AG09319 (cell line): ENCODE results near the gene ANKRD12.
A peak's percentile ranks its signal among the peaks of the same experiment; 100 is the strongest.

Experiments used
- DNase-seq: peaks from one replicate; pipeline ENCODE4 v3.0.0-alpha.2; 2010; ENCODE audit warnings: low read depth; ENCODE audit errors: extremely low read depth
- TF ChIP-seq, protein P1 (sequence below): IDR thresholded peaks from 2 replicates; pipeline ENCODE4 v1.5.1; 2011; ENCODE audit warnings: low read depth, mild to moderate bottlenecking, inconsistent platforms, low read length, moderate library complexity

Gene ANKRD12

DNA sequence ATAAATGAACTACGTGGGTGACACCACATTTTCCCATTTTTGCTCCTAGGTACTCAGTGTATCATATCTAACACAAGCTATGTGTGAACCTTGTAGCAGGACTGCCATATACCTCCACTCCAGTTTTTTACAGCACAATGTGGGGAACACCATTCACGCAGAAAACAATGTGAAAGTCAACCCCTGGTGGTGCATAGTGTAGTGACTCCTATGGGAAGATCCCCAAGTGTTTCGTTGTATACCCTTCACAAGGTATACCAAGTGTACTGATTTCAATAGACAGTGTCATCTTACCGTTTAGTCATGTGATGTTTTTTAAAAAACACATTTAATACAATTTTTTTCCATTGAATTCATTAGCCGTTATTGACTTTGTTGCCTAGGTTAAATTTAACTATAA, 68.1 kb downstream of the ANKRD12 start:
- TF ChIP-seq, protein P1, sequence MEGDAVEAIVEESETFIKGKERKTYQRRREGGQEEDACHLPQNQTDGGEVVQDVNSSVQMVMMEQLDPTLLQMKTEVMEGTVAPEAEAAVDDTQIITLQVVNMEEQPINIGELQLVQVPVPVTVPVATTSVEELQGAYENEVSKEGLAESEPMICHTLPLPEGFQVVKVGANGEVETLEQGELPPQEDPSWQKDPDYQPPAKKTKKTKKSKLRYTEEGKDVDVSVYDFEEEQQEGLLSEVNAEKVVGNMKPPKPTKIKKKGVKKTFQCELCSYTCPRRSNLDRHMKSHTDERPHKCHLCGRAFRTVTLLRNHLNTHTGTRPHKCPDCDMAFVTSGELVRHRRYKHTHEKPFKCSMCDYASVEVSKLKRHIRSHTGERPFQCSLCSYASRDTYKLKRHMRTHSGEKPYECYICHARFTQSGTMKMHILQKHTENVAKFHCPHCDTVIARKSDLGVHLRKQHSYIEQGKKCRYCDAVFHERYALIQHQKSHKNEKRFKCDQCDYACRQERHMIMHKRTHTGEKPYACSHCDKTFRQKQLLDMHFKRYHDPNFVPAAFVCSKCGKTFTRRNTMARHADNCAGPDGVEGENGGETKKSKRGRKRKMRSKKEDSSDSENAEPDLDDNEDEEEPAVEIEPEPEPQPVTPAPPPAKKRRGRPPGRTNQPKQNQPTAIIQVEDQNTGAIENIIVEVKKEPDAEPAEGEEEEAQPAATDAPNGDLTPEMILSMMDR: no peak
- no peak for DNase-seq

DNA sequence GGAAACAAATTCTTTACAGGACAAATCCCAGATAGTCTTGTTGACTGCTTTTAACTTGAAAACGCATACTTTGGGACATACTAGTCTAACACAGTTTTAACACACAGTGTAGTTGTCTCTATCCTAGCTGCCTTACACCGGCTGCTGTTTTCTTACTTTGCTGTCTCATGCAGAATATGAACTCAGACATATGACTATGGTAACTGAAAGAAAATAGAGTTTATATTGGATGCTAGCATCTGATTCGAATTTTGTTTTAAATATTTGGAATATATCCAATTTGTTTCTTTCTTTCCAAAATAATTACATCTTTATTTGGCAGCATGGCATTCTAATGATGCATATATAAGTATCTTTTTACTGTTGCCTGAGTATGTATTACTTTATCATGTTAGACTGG, 69.8 kb downstream of the ANKRD12 start:
- peak; percentile 3 for DNase-seq
- TF ChIP-seq, protein P1: no peak

DNA sequence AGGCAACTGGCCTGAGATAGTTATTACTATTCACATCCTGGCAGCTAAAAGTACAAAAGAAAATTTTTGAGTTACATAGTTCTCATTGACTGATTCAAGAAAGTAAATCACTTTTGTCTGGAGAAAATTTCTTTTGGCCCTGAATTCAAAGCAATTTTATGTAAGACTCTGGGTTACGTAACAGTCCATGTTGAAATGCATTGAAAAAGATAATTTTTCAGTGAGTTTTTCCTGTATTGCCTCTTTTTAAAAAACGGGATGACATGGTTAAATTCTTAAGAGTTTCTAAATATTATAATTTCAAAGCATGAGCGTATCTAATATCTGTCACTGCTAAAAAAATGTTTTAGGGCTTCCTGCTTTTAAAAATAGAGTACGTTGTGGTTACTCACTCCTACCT, 72.7 kb downstream of the ANKRD12 start:
- TF ChIP-seq, protein P1: no peak

DNA sequence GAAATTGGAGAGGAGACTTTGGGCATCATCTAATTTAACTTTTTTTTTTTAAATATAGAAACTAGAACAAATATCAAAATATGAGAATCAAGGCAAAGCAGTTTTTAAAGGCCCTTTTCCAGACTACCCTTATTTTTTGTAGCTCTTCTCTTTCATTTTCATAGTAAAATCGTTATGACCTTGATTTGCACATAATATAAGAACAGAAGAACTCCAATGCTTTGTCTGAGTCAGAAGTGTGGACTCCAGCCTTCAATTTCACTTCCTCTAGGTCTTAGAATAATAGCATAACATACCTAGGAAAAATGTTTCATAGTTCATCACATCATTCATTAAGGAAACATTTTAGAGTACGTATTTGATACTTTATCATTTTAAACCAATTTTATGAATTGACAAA, 74.4 kb downstream of the ANKRD12 start:
- DNase-seq: no peak
- TF ChIP-seq, protein P1: no peak

More for the DNA sequence above, 72.7 kb downstream of the ANKRD12 start:
- DNase-seq: peak; percentile 5

DNA sequence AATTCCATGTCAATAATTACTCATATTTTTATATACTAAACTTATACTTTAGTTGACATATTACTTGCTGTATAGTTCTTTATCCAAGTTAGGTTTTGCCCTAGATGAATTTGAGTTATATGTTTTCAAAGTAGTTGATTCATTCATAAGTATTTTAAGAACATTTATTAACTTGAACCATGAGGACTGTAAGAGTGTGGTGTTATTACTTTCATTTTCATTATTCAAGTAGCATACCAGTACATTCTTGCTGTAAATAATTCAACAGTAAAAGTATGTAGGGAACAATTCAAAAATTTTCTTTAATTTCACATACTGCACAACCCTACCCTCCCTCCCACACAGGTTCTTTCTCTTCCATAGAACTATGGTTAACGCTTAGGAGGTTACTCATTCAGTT, 75.4 kb downstream of the ANKRD12 start:
- TF ChIP-seq, protein P1: no peak
- DNase-seq: no peak

DNA sequence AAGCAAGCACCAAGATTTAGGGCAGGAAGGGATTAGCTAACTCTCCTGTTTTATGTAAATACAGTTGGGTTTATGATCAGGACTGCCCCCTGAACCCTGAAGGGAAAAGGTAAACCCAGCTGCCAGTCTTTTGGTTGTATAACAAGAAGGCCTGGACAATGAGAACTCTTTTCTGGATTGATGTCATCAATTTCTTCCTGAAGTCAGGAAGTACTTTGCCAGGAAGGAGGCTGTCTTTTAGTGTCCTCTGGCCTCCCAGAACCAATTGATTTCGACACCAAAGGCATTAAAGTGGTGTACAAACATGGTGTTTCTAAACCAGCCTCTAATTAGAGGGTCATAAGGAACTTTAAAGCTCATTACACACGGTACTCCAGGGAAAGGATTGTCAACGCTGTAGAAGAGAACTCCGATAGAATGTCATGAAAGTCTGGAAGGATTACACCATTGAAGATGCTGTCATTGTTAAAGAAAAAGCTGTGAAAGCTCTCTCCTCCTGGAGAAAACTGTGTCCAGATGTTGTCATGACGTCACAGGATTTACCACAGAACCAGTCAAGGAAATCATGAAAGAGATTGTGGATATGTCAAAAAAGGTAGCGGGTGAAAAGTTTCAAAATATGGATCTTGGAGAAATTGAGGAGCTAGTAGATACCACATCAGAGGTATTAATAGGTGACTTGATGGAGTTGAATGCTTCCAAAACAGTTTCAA, 78.8 kb downstream of the ANKRD12 start:
- no peak for DNase-seq
- TF ChIP-seq, protein P1: no peak

DNA sequence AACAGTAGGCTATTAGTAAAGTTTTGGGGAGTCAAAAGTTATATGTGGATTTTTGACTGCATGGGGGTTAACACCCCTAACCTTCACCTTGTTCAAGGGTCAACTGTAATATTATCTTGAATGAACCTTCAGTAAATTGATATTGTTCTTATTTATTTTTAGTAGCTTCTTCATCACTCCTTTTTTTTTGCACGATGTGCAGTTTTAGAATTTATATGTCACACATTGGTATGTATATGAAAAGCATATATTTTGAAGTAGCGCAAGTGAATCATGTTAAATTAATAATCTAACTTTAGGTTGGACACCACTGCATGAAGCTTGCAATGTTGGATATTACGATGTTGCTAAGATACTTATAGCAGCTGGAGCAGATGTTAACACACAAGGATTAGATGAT, 79.9 kb downstream of the ANKRD12 start:
- DNase-seq: no peak
- TF ChIP-seq, protein P1: no peak
